K562 (cell line): ENCODE data around the gene NRXN2. TPM values are rescaled to one million over a fixed set of nuclear protein-coding genes. Genes with fewer than 3 reads are reported as not detected.

ENCODE experiments used
- ATAC-seq: fragments of 200-7000 bp; cut with Tn5 transposase; 3 replicates; pipeline ENCODE4 v1.9.1; 2020; ENCODE audit warnings: moderate library complexity
- BruUV-seq: library from RNA; stranded (reverse); fragments of 400-500 nt; replicated peaks from 2 replicates; lab custom pipeline; 2021; lab: Mats Ljungman, UMichigan
- CTCF ChIA-PET: fragments of 300-600 bp; formaldehyde crosslinking; extraction: SDS; loops from one replicate; lab custom pipeline; 2021; ENCODE audit warnings: low intra/inter-chr PET ratio; lab: Yijun Ruan, JAX
- POLR2A ChIA-PET: fragments of 300-600, 350-650 bp; sonication (Branson Sonifier 250); formaldehyde crosslinking; extraction: SDS; loops from one replicate; lab custom pipeline; 2021; ENCODE audit warnings: antibody characterized with exemption, inconsistent platforms; lab: Yijun Ruan, JAX
- DNase-seq, 4 experiments: peaks; one replicate each; pipeline versions ENCODE4 v3.0.0 to v3.0.0-alpha.2; 2011 to 2018; ENCODE audit warnings: low spot score in 3 of 4, mixed read lengths in 3 of 4; ENCODE audit errors: extremely low read depth in 1 of 4
- FAIRE-seq: peaks from 2 replicates; lab custom pipeline; 2011; peaks lifted over from hg19 to GRCh38; lab: Jason Lieb, UNC
- H2AFZ ChIP-seq: 2 replicates; pipeline ENCODE4 v1.6.0; 2011; ENCODE audit warnings: low read depth, low read length, control low read depth, inconsistent platforms
- H3K27ac ChIP-seq: fragments of 200-600 bp; 3 replicates; pipeline ENCODE4 v1.8.0; 2011; ENCODE audit warnings: low read depth, mild to moderate bottlenecking, control low read depth, inconsistent platforms, low read length, moderate library complexity, mixed read lengths; ENCODE audit errors: extremely low read depth
- H3K27me3 ChIP-seq, 2 experiments: fragments of 300-600 bp in 1 of 2; 2 replicates in 1 of 2; 3 replicates in 1 of 2; pipeline versions ENCODE4 v1.6.0 to v1.8.0; 2011; ENCODE audit warnings: inconsistent platforms in 2 of 2, low read length in 2 of 2, mild to moderate bottlenecking in 1 of 2, mixed read lengths in 1 of 2, moderate library complexity in 1 of 2; ENCODE audit not compliant: control insufficient read depth in 2 of 2, insufficient read depth in 2 of 2
- H3K36me3 ChIP-seq: fragments of 300-600 bp; 3 replicates; pipeline ENCODE4 v1.8.0; 2011; ENCODE audit warnings: mild to moderate bottlenecking, low read length, inconsistent platforms; ENCODE audit not compliant: control insufficient read depth, insufficient read depth
- H3K4me1 ChIP-seq, 2 experiments: fragments of 200-600 bp in 1 of 2; replicated peaks in 1 of 2; 2 replicates in 1 of 2; 3 replicates in 1 of 2; pipeline versions ENCODE4 v1.5.1 to v1.8.0; 2011; ENCODE audit warnings: inconsistent platforms in 2 of 2, low read length in 2 of 2, mild to moderate bottlenecking in 1 of 2, mixed read lengths in 1 of 2, moderate library complexity in 1 of 2; ENCODE audit not compliant: control insufficient read depth in 2 of 2, insufficient read depth in 2 of 2
- H3K4me2 ChIP-seq: 2 replicates; pipeline ENCODE4 v1.6.1; 2011; ENCODE audit warnings: low read length, control low read depth, inconsistent platforms, mixed read lengths; ENCODE audit not compliant: insufficient read depth
- H3K4me3 ChIP-seq: fragments of 200-600 bp; sonication (generic), shearing (Covaris generic); 2 replicates; pipeline ENCODE4 v1.5.1; 2016; ENCODE audit warnings: control low read depth, inconsistent platforms
- H3K79me2 ChIP-seq: fragments of 200-600 bp; 3 replicates; pipeline ENCODE4 v1.8.0; 2011; ENCODE audit warnings: low read length, inconsistent platforms; ENCODE audit not compliant: control insufficient read depth, insufficient read depth
- H3K9ac ChIP-seq, 2 experiments: 2 replicates each; pipeline versions ENCODE4 v1.6.0 to v1.6.1; 2011; ENCODE audit warnings: low read depth in 2 of 2, low read length in 2 of 2, control low read depth in 1 of 2, inconsistent platforms in 1 of 2, mild to moderate bottlenecking in 1 of 2, mixed read lengths in 1 of 2; ENCODE audit not compliant: insufficient read depth in 1 of 2
- H3K9me1 ChIP-seq: one replicate; pipeline ENCODE4 v1.6.0; 2011; ENCODE audit warnings: inconsistent platforms, mild to moderate bottlenecking, low read length, moderate library complexity; ENCODE audit not compliant: control insufficient read depth, insufficient read depth
- H3K9me3 ChIP-seq: replicated peaks from 2 replicates; pipeline ENCODE4 v1.5.1; 2011; ENCODE audit warnings: low read depth, low read length, inconsistent platforms; ENCODE audit not compliant: control insufficient read depth, insufficient read depth
- H4K20me1 ChIP-seq: replicated peaks from 2 replicates; pipeline ENCODE4 v1.6.1; 2011; ENCODE audit warnings: low read length, inconsistent platforms, mixed read lengths; ENCODE audit not compliant: control insufficient read depth, insufficient read depth
- DNMT1 ChIP-seq: fragments of 450-650 bp; IDR thresholded peaks from 2 replicates; pipeline ENCODE4 v1.6.1; 2016; ENCODE audit warnings: antibody characterized with exemption, mild to moderate bottlenecking
- HINFP ChIP-seq: fragments of 450-650 bp; conservative IDR thresholded peaks from 2 replicates; pipeline ENCODE4 v1.6.1; 2016; ENCODE audit warnings: missing genetic modification characterization, low read depth, mild to moderate bottlenecking, control low read depth, missing compliant biosample characterization
- RNF219 ChIP-seq: fragments of 250-450 bp; sonication (Bioruptor Pico); IDR thresholded peaks from 2 replicates; pipeline ENCODE4 v1.5.0; 2022; ENCODE audit warnings: mild to moderate bottlenecking
- SNAPC5 ChIP-seq: fragments of 250-450 bp; sonication (Bioruptor Pico); IDR thresholded peaks from 2 replicates; pipeline ENCODE4 v1.8.0; 2021; ENCODE audit warnings: moderate library complexity, mild to moderate bottlenecking, inconsistent platforms
- ZNF668 ChIP-seq: fragments of 250-450 bp; sonication (Bioruptor Pico); IDR thresholded peaks from 2 replicates; pipeline ENCODE4 v1.8.0; 2022; ENCODE audit warnings: mild to moderate bottlenecking, inconsistent platforms
- WGBS: fragments of 100-300 bp; shearing (Covaris generic); methylation state at CpG from one replicate; pipeline ENCODE4 v1.1.6; 2016; ENCODE audit warnings: low coverage, mixed read lengths; ENCODE audit not compliant: insufficient coverage; ENCODE audit errors: missing lambda C conversion rate; 5-methylcytosine and 5-hydroxymethylcytosine counted together
- in situ Hi-C: fragments of 300-500 bp; cut with MboI; formaldehyde crosslinking; loops from 4 replicates; pipeline ENCODE4 v1.15.0; 2018; ENCODE audit warnings: inconsistent platforms, mixed read lengths
- intact Hi-C: fragments of 100-400 bp; cut with micrococcal nuclease; formaldehyde crosslinking; loops from 2 replicates; pipeline ENCODE4 v1.14.2; 2022
- polyA plus RNA-seq, 8 experiments: library from polyadenylated mRNA; depleted of rRNA in 4 of 8; stranded (reverse) in 5 of 8; unstranded in 3 of 8; fragments of >200 nt; fragmentation: Nextera tagmentation in 2 of 8; fragmentation: Illumina TruSeq in 1 of 8; extraction: Ambion mirVana in 2 of 8; extraction: Trizol in 1 of 8; gene quantifications; 2 replicates each; pipeline versions ENCODE4 v1.2.1 to v1.2.3, GENCODE V29; 2011 to 2014; ENCODE audit warnings: inconsistent platforms in 1 of 8, missing spikeins in 1 of 8
- total RNA-seq, 7 experiments: library from RNA; depleted of rRNA in 6 of 7; stranded (reverse); fragments of >200 nt in 6 of 7; fragmentation: Illumina TruSeq in 2 of 7; extraction: Trizol in 2 of 7; gene quantifications; 2 replicates each; pipeline versions ENCODE4 v1.2.1 to v1.2.3, GENCODE V29; 2011 to 2021; ENCODE audit warnings: low replicate concordance in 1 of 7
- TF ChIP-seq, protein P1 (sequence below): fragments of 450-650 bp; IDR thresholded peaks from one replicate; pipeline ENCODE4 v1.6.1; 2018; ENCODE audit warnings: mild to moderate bottlenecking, moderate library complexity; ENCODE audit not compliant: partially characterized antibody
- TF ChIP-seq, protein P2 (sequence below): fragments of 450-650 bp; formaldehyde crosslinking; IDR thresholded peaks from 2 replicates; pipeline ENCODE4 v1.4.0; 2022; ENCODE audit warnings: missing genetic modification characterization
- TF ChIP-seq, protein P3 (sequence below): sonication (generic); formaldehyde crosslinking; IDR thresholded peaks from 2 replicates; pipeline ENCODE4 v1.8.0; 2022; ENCODE audit warnings: mild to moderate bottlenecking, missing genetic modification reagents

The NRXN2 gene
- total and polyA plus RNA-seq, 9 of the 15 experiments (the other 6 are each of a cell fraction or from before 2014, with no cell fraction given) = 0.07 to 0.47 (median 0.15) TPM; not detected in 4

GRCh38 chr11:64566042-64566914 lies 156.7 kb downstream of the NRXN2 start:
- peaks cover 3% of the 10 kb centered on the region; the same call in 1 of the 2 replicates for H4K20me1 ChIP-seq
- intact Hi-C loops = no loop called here
- CTCF ChIA-PET = interaction anchor here (0.6 to 1.7 kb wide), 3 partner anchors 13 to 122 kb away, joined by 3 to 10 read pairs (median 5); no protein-coding TSS in a partner anchor
- H3K4me1 ChIP-seq = peaks cover 2 to 40% of the 10 kb centered on the region in 2 experiments
- no peak overlapping the region for H3K4me2 ChIP-seq
- no peaks in the 10 kb centered on the region for H3K9me3 ChIP-seq
- FAIRE-seq = peak; percentile 90
- no peak overlapping the region for H3K4me3 ChIP-seq
- peak; percentile 93 for ATAC-seq
- H3K9me1 ChIP-seq = no peaks in the 10 kb centered on the region
- BruUV-seq = no TSS peak
- POLR2A ChIA-PET = interaction anchor here (0.5 to 0.6 kb wide), 3 partner anchors 61 to 942 kb away, joined by 3 read pairs; no protein-coding TSS in a partner anchor
- no peaks in the 10 kb centered on the region for H3K36me3 ChIP-seq
- no peaks in the 10 kb centered on the region for H3K79me2 ChIP-seq
- no peak overlapping the region; a peak in 1 of 4 replicates for H3K9ac ChIP-seq
- no peak overlapping the region for H3K27ac ChIP-seq
- H3K27me3 ChIP-seq = peaks cover 9 to 46% of the 10 kb centered on the region in 2 experiments; a peak in 3 of 5 replicates
- in situ Hi-C loops = no loop called here
- peak; percentile 66 to 77 (median 68) for DNase-seq
- WGBS = 11% methylated on average over 17 of the region's 18 CpGs
- H2AFZ ChIP-seq = no peak overlapping the region
- TF ChIP-seq HINFP (tag) (no peak), RNF219 (CRISPR knock-in tag) (no peak), DNMT1 (no peak), ZNF668 (CRISPR knock-in tag) (no peak), SNAPC5 (CRISPR knock-in tag) (no peak)
- TF ChIP-seq, protein P1, sequence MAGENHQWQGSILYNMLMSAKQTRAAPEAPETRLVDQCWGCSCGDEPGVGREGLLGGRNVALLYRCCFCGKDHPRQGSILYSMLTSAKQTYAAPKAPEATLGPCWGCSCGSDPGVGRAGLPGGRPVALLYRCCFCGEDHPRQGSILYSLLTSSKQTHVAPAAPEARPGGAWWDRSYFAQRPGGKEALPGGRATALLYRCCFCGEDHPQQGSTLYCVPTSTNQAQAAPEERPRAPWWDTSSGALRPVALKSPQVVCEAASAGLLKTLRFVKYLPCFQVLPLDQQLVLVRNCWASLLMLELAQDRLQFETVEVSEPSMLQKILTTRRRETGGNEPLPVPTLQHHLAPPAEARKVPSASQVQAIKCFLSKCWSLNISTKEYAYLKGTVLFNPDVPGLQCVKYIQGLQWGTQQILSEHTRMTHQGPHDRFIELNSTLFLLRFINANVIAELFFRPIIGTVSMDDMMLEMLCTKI = no peak
- TF ChIP-seq, protein P2, sequence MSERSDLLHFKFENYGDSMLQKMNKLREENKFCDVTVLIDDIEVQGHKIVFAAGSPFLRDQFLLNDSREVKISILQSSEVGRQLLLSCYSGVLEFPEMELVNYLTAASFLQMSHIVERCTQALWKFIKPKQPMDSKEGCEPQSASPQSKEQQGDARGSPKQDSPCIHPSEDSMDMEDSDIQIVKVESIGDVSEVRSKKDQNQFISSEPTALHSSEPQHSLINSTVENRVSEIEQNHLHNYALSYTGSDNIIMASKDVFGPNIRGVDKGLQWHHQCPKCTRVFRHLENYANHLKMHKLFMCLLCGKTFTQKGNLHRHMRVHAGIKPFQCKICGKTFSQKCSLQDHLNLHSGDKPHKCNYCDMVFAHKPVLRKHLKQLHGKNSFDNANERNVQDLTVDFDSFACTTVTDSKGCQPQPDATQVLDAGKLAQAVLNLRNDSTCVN (CRISPR knock-in tag) = no peak
- TF ChIP-seq, protein P3, sequence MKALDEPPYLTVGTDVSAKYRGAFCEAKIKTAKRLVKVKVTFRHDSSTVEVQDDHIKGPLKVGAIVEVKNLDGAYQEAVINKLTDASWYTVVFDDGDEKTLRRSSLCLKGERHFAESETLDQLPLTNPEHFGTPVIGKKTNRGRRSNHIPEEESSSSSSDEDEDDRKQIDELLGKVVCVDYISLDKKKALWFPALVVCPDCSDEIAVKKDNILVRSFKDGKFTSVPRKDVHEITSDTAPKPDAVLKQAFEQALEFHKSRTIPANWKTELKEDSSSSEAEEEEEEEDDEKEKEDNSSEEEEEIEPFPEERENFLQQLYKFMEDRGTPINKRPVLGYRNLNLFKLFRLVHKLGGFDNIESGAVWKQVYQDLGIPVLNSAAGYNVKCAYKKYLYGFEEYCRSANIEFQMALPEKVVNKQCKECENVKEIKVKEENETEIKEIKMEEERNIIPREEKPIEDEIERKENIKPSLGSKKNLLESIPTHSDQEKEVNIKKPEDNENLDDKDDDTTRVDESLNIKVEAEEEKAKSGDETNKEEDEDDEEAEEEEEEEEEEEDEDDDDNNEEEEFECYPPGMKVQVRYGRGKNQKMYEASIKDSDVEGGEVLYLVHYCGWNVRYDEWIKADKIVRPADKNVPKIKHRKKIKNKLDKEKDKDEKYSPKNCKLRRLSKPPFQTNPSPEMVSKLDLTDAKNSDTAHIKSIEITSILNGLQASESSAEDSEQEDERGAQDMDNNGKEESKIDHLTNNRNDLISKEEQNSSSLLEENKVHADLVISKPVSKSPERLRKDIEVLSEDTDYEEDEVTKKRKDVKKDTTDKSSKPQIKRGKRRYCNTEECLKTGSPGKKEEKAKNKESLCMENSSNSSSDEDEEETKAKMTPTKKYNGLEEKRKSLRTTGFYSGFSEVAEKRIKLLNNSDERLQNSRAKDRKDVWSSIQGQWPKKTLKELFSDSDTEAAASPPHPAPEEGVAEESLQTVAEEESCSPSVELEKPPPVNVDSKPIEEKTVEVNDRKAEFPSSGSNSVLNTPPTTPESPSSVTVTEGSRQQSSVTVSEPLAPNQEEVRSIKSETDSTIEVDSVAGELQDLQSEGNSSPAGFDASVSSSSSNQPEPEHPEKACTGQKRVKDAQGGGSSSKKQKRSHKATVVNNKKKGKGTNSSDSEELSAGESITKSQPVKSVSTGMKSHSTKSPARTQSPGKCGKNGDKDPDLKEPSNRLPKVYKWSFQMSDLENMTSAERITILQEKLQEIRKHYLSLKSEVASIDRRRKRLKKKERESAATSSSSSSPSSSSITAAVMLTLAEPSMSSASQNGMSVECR (CRISPR knock-in tag) = no peak
